RPMI7951 (cell line): ENCODE data around the gene EFNA1. TPM values are rescaled to one million over a fixed set of nuclear protein-coding genes. Genes with fewer than 3 reads are reported as not detected.

Experiments
- DNase-seq: peaks from one replicate; pipeline ENCODE4 v3.0.0-alpha.2; 2012; ENCODE audit warnings: low read depth
- total RNA-seq: library from RNA; depleted of rRNA; stranded (reverse); fragments of >200 nt; shearing (Covaris generic); gene quantifications from 2 replicates; pipeline ENCODE4 v1.2.3, GENCODE V29; 2014

EFNA1 gene
- total RNA-seq, 1 experiment from 2014 or later: 2.5 TPM

GRCh38 chr1:155124503-155125463 is 2.9 kb upstream of the EFNA1 start:
- DNase-seq: peak; percentile 74

DNA sequence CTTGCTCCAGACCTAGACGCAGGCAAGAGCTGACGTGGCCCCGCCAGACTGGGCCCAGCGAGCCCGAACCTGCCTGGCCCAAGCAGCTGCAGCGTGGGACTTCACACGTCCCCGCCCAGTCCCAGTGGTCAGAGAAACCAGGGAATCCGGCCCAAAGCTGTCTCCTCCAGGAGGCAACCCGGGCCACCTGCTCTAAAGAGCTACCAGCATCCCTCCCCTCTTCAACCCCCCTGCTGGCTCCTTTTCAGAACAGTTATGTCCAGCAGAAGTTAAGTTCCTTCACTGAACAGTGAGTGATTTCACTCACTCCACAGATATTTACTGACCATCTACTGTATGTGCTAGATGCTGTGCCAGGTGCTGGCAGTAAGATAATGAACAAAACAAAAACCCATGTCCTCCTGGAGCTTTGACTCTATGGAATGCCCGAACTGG is 2.1 kb upstream of the EFNA1 start:
- DNase-seq: no peak

DNA sequence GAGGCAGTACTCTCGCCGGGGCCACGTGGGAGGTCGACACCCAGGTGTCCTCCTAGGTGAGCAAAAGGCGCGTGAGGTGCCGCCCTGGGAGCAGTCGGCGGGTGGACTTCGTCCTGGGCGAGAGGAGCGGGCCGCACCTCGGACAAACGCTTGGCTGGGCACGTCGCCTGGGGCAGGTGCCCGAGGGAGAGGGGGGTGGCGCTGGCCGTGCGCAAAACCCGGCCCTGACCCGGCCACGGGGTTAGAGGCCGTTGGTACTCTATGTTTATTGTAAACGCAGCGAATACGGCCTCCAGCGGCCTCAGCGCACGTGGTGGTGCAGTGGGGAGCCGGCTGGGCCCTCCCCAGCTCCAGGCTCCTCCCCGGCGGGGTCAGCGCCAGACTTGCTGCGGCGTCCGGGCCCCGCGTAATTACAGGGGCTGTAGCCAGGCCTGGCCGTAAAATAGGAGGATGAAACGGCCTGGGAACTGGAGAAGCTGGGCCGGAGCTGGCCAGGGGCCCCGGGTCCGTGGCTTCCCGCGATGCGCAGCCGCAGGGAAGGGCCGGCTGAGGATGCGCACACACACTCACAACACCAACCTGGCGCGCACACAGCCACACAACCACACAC is 1.6 kb upstream of the EFNA1 start:
- peak; percentile 24 for DNase-seq

DNA sequence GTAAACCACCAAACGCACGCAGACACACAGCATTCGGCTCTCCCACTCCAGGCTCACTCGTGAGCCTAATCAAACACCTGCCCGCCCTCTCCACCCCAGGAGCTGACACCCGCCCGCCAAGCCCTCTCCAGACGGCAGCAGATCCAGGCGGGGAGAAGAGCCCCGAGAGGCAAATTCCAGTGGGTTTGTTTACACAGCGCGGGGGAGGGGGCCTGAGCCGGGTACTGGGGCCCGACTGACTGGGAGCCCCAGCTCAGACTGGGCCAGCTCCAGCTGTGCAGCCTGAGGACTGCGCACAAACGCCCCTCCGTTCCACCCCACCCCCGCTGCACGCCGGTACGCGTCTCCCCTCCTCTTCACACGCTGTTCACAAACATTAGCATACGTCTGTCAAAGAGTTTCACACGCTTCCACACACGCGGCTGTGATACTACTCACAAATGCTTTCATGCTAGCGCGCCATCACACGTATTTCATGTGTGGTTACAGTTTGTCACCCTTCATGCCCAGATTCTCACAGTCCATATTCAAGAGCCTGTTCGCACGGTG is 1.0 kb upstream of the EFNA1 start:
- DNase-seq: peak; percentile 17

DNA sequence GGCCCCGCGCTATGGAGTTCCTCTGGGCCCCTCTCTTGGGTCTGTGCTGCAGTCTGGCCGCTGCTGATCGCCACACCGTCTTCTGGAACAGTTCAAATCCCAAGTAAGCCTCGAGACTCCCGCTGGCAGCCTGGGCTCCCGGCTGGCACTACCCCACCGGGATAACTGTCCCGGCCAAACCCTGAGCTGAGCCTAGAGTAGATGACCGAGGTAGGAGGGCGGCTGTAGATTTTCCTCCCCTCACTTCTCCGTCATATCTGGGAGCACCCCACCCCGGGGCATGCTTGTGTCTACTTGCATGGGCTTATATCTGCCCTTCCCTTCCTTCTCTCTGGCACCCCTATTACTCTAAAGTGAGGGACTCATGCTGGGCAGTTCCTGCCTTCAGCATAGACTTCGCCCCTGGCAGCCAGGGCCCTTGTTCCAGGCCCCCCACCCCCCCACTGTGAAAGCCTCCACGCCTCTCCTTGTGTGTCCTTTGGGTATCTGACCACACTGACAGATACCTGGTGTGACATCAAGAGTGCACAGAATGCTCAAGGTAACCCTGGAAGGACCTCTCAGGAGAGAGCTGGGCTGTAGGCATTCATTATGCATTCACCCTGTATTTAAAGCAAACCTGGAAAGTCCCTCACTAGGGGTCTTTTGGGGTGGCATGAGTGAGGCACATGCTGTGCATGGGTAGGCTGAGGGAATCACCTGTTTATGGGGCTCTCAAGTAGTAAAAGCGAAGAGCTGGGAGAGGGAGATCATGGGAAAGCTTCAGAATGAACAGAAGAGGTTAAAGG is 485 bp downstream of the EFNA1 start:
- no peak for DNase-seq

DNA sequence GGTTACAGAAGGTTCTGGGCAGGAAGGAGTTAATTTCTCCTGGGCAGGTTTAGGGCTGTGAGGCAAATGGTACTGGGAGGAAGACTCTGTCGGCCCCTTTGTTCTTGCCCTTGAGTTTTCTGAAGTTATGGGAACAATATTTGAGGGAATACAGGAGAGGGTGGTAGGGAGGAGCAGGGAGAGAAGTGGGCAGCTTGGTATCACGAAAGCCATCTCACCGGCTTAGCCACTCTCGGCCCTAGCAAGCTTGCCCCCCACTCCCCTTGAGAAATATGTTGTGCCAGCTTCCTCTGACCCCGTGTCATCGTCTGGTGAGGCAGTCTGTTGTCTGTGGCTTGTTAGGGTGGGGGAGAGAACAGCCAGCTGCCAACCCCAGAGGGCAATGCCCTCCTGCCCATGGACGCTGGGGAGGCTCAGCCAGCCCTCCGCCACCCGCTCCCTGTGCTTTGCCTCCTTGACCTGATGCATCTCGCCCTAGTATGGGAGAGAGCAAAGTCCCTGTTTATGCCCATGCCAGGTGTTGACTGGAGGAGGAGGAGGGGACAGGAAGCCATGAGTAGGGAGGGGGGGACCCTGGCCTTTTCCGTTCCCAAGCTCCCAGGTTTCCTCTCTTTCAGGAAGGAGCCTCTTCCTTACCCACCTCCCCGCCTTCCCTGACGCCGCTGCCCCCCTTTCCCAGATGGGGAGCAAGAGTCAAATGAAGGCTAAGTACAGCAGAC is 1.2 kb downstream of the EFNA1 start:
- DNase-seq: no peak

- no peak for DNase-seq
Observed at GRCh38 chr1:155130272-155131006, 2.8 kb downstream of the EFNA1 start.

- DNase-seq: no peak
Observed at GRCh38 chr1:155131285-155131684, 3.6 kb downstream of the EFNA1 start.

DNA sequence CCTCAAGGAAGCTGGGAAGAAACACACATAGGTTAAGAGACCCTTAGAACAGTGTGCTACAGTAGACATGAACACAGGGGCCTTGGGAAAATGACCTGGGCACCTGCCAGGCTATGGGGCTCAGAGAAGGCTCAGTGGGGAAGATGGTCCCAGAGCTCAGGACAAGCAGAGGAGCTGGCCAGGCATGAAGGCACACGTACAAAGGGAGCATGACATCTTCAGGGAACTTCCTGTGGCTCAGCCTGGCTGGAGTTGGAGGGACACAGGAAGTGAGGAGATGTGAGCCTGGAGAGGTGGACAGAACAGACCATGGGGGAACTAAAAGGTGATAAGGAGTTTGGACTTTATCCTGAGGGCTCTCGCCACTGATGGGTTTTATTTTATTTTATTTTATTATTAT is 4.2 kb downstream of the EFNA1 start:
- DNase-seq: no peak

DNA sequence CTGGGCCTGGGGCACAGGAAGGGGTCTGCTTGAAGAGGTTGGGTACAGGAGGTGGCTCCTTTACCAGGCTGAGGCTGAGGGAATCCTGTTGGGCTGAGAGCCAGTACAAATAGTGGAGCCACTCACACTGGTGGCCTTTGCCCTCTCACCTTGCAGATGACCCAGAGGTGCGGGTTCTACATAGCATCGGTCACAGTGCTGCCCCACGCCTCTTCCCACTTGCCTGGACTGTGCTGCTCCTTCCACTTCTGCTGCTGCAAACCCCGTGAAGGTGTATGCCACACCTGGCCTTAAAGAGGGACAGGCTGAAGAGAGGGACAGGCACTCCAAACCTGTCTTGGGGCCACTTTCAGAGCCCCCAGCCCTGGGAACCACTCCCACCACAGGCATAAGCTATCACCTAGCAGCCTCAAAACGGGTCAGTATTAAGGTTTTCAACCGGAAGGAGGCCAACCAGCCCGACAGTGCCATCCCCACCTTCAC is 6.2 kb downstream of the EFNA1 start:
- no peak for DNase-seq

GRCh38 chr1:155134322-155134721 is 6.6 kb downstream of the EFNA1 start:
- no peak for DNase-seq

- peak; percentile 92 for DNase-seq
Observed at GRCh38 chr1:155134880-155135414, 7.3 kb downstream of the EFNA1 start.

- peak; percentile 87 for DNase-seq
Observed at GRCh38 chr1:155135415-155136028, 7.8 kb downstream of the EFNA1 start, which contains the start of gene SLC50A1. Gene SLC50A1 (plus strand): TSS chr1:155135852. CDS start chr1:155135912, 60 bp downstream.

DNA sequence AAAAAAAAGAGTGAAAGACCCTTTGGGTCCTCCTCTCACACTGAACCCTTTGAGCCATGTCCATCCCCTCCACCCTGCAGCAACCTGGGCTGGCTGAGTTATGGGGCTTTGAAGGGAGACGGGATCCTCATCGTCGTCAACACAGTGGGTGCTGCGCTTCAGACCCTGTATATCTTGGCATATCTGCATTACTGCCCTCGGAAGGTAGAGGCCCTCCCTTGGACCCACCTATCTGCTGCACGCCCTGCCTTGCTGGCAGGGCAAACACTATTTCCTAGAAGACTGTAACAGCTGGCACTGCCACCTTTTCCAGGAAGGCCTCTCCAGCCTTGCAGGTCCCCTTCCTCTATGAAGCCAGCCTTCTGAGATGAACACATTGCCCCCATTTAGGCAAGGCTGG is 9.1 kb downstream of the EFNA1 start:
- no peak for DNase-seq

- no peak for DNase-seq
Observed at GRCh38 chr1:155137154-155137949, 9.7 kb downstream of the EFNA1 start.

DNA sequence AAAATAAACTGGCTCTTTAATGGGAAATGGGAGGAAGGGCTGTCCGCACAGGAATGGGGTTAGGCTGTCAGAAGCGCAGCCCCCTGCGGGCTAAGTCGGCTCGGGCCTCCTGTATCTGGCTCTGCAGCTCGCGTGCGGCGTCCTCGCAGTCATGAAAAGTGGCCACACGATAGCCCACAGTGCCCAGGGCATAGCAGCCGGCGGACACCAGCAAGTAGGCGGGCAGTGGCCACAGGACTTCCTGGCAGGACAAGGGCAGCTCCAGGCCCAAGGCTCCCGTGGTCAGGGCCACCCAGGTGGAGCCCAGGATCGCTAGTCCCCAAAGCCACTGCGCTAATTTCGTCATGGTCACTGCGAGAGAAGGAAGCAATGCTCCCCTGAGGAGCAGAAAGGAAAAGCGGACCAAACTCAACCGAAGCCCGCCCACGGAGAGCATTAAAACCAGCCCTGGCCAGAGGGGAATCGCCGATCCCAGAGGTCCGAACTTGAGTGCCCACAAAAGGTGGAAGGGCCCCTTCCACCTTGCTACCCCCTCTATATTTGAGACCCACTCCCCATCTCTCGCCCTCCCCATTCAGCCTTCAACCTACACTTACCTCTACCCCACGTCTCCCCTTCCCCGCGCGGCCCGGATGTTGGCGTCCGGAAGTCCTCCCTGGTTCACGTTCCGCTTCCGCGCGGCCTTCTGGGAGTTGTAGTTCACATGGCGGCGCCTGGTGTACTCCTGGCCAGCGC is 12.4 kb downstream of the EFNA1 start, which contains the start of gene DPM3:
Gene DPM3, minus strand, starts transcription at position 637 of the 735 bp plus-strand sequence. Its CDS starts 291 bp downstream, at position 346.
- DNase-seq: peak; percentile 77

GRCh38 chr1:155140630-155140953 is 12.9 kb downstream of the EFNA1 start:
- no peak for DNase-seq

DNA sequence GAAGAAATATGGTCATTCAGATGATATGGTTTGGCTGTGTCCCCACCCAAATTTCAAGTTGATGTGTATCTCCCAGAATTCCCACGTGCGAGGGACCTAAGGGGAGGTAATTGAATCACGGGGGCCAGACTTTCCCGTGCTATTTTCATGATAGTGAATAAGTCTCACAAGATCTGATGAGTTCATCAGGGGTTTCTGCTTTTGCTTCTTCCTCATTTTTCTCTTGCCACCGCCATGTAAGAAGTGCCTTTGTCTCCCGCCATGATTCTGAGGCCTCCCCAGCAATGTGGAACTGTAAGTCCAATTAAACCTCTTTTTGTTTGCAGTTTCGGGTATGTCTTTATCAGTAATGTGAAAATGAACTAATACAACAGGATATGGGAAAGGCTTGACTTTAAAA is 14.1 kb downstream of the EFNA1 start:
- no peak for DNase-seq
